ENCODE results near the gene PAX5.

Gene PAX5

DNA sequence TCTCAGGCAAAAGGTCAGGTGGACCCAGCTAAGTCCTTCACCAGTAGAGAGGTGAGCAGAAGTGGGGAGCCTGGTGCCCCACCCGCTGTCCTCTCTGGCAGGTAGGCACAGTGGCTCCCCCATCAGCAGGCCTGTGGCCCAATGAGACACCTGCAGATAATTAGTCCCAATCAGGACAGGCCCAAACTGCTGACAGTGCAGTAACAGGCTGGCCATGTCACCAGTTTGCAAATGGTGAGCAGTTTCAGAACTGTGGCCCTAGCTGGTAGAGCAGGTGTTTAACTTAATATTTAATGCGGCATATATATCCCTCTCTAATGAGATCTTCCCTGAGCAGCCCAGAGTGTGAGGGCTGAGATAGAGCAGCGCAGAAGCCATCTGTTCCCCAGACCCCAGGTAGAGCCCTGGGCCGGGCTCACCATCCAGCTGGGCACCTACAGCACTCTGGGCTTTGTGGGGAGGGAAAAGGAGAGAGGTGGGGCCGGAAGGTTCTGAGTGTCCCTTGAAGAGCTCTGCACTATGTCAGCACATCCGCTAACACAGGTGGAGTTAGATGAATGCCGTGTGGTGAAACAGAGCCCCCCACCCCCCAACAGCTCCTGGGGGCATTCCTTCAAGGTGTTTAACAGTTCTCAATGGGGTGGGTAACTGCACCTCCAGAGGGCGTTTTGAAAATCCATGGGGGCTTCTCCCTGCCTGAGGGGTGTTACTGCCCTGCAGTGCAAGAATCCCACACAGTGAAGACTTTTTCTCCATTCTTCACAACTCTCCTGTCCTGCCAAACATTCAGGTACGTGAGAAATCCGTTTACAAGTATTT, 120.5 kb downstream of the PAX5 start:
- Mint-ChIP-seq H3K4me3 (no peak overlapping the region), H3K27ac (no peak overlapping the region), H3K4me1 (no peaks in the 10 kb centered on the region), H3K27me3 (peaks cover 10% of the 10 kb centered on the region), H3K9me3 (no peaks in the 10 kb centered on the region), H3K36me3 (ENCODE audit: low read depth) (peaks cover 2% of the 10 kb centered on the region)
- DNase-seq (no peak), ATAC-seq (no peak)

DNA sequence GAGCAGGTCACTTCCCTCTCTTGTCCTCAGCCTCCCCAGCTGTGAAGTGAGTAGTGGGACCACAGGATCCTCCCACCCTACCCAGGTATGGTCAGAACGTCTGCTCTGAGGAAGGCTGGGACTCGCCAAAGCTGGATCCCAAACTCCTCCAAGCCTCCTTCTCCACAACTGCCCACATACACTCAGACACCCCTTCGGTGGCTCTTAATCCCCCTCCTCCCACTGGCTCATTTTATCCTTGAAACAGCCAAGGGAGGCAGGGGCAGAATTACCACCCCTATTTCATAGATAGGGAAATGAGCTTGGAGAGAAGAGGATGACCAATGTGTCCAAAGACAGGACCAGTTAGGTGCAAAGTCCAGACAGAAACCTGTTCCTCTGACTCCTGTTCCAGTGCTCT, 121.4 kb downstream of the PAX5 start:
- H3K27ac Mint-ChIP-seq: no peak overlapping the region
- H3K4me3 Mint-ChIP-seq: no peak overlapping the region
- H3K27me3 Mint-ChIP-seq: peaks cover 18% of the 10 kb centered on the region
- H3K4me1 Mint-ChIP-seq: no peaks in the 10 kb centered on the region
- no peaks in the 10 kb centered on the region for H3K36me3 Mint-ChIP-seq (ENCODE audit: low read depth)
- DNase-seq: no peak
- no peaks in the 10 kb centered on the region for H3K9me3 Mint-ChIP-seq
- no peak for ATAC-seq

DNA sequence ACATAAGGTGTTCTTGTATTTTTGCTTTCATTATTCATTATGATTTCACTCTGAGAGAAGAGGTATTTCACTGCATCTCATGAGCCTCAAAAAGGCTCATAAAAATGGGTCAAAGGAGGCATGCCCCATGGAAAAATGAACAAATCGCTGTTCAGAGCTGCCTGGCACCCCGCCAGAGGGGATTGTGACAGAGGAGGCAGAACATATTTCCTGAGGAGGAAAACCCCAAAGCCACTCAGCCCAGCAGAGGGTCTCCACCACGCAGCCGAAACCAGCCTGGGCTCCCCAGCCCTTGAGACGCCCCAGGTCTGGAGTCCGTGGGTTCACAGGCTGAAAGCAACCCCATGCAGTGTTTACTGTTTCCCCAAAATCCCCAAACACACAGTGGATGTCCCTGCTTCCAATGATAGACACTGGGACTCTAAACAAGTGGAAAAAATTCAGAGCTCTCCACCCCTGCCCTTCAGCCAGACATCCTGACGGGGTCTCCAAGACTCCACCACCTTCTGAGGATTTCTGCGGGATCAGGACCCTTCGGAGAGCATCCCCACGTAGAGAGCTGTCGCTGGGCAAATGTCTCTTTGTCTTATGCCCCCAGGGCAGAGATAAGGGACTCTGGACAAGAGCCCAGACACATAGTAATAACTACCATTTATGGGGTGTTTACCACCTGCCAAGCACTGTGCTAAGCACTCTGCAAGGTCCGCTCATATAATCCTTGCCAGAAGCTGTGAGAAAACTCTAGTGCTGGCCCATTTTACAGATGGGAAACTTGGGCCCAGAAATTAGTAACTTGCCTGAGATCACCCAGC, 122.3 kb downstream of the PAX5 start:
- no peak for DNase-seq
- ATAC-seq: no peak
- no peaks in the 10 kb centered on the region for H3K9me3 Mint-ChIP-seq
- H3K4me1 Mint-ChIP-seq: no peaks in the 10 kb centered on the region
- no peak overlapping the region for H3K4me3 Mint-ChIP-seq
- H3K27ac Mint-ChIP-seq: no peak overlapping the region
- no peaks in the 10 kb centered on the region for H3K36me3 Mint-ChIP-seq (ENCODE audit: low read depth)
- peaks cover 24% of the 10 kb centered on the region for H3K27me3 Mint-ChIP-seq

DNA sequence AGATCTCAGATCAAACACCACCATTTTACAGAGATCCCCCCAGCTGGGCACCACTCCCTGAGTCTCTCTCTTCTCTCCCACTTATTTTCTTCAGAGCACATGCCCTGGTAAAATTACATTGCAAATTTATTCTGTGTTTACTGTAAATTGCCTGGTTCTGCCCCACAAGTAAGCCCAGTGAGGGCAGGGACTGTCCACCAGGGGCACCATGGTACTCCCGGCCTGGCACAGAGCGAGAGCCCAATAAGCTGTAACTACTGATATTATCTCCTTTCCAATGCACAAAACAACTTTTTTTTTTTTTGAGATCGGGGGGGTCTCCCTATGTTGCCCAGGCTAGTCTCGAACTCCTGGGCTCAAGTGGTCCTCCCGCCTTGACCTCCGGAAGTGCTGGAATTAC, 123.0 kb downstream of the PAX5 start:
- Mint-ChIP-seq H3K27ac (no peak overlapping the region), H3K4me3 (no peak overlapping the region), H3K27me3 (peaks cover 25% of the 10 kb centered on the region), H3K9me3 (no peaks in the 10 kb centered on the region), H3K4me1 (no peaks in the 10 kb centered on the region), H3K36me3 (ENCODE audit: low read depth) (no peaks in the 10 kb centered on the region)
- DNase-seq (no peak), ATAC-seq (no peak)

DNA sequence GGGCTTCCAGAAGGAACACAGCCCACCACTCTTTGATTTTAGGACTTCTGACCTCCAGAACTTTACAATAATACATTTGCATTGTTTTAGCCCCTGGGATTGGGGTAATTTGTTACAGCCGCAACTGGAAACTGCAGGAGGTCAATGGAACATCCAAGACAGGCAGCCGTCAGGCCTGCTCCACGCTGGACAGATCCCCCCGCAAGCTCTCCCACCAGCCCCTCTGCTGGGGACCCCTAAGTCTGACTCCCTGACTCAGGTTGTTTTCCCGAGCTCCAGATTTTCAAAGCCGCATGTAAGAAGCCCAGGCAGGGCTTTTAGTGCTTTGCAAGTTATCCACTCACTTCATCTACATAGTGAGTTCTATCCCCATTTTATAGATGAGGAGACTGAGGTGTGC, 127.6 kb downstream of the PAX5 start:
- Mint-ChIP-seq H3K27ac (no peak overlapping the region), H3K9me3 (no peaks in the 10 kb centered on the region), H3K27me3 (peaks cover 41% of the 10 kb centered on the region), H3K4me3 (no peak overlapping the region), H3K36me3 (ENCODE audit: low read depth) (no peaks in the 10 kb centered on the region), H3K4me1 (peaks cover 15% of the 10 kb centered on the region)
- DNase-seq: no peak
- ATAC-seq: no peak

DNA sequence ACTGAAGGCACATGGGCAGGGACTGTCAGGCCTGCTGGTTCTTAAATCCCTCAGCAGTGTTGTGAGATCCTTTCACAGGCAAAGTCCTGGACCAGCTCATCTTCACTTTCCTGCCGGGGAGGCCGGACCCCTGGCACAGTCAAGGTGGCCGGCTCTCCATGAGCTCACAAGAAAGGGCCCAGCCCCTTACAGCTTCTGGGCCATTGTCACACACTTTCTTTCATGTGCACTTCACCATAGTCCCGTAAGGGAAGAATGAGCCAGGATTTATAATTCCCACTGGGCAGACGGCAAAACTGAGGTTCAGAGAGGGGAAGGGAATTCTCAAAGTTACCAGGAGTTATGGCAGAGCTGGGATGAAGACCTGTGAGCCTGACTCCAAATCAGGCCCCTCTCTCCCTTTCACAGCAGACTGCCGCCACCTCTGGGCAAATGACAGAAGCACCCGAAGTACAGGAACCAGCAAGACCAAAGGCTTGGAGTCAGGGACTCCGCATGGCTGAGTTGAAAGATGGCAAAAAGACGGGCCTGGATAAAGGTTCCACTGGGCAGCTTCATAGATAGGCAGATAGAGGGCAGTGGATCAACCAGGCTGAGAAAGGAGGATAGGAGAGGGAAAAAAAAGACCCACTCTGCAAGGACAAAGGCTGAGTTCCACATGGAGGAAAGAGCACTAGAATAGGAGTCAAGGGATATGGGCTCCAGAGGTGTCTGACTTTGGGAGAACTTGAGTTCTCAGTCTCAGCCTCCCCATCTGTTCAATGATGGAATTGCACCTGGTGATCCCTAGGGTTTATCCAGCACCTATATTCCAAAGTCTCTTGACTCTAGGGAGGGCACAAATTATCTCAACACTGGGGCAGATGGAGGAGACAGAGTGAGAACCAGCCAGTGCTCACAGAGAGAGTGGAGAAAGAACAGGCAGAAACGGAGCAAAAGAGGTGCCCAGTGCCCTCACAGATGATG, 128.7 kb downstream of the PAX5 start:
- no peaks in the 10 kb centered on the region for H3K36me3 Mint-ChIP-seq (ENCODE audit: low read depth)
- H3K27me3 Mint-ChIP-seq: peaks cover 37% of the 10 kb centered on the region
- H3K27ac Mint-ChIP-seq: no peak overlapping the region
- H3K4me3 Mint-ChIP-seq: no peak overlapping the region
- ATAC-seq: no peak
- H3K9me3 Mint-ChIP-seq: no peaks in the 10 kb centered on the region
- no peak for DNase-seq
- H3K4me1 Mint-ChIP-seq: peaks cover 15% of the 10 kb centered on the region

DNA sequence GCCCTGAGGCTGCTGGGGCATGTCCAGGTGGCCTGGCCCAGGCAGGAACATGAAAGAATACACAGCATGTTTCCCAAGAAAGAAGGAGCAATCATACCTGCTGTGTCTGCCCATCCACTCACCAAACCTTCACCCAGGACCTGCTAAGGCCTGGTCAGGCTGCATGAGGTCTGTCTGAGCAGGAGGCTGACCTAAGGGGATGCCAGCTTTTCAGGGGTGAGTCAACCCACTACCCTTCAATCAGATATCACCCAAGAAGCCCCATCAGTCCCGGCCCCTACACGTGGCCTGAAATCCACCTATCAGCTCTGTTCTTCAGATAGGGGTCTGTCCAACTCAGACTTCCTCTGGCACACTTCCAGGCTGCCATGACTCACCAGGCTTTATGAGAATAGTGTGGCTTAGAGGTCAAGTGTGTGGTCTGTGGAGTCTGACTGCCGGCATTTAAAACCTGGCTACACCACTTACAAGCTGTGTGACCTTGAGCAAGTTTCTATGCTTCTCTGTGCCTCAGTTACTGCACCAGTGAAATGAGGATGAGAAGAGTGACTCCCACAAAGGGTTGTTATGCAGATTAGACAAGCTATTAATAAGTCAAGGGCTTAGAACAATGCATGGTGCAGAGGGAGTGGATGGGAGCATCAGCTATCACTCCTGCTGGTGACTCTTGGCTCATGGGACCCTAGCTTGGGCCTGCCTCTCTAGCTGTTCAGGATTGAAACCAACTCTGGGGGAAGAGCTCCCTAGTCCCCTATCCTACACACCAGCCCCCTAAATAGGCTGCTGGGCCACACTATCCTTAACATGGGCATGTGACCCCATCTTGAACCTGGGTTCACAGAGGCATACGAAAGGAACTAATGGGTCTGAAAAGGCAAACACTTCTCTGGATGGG, 130.3 kb downstream of the PAX5 start:
- H3K27me3 Mint-ChIP-seq: peaks cover 38% of the 10 kb centered on the region
- no peaks in the 10 kb centered on the region for H3K36me3 Mint-ChIP-seq (ENCODE audit: low read depth)
- peak; percentile 82 for ATAC-seq
- no peaks in the 10 kb centered on the region for H3K9me3 Mint-ChIP-seq
- DNase-seq: peak; percentile 75
- peak overlapping the region; percentile 52 for H3K27ac Mint-ChIP-seq
- peaks cover 15% of the 10 kb centered on the region for H3K4me1 Mint-ChIP-seq
- no peak overlapping the region for H3K4me3 Mint-ChIP-seq

DNA sequence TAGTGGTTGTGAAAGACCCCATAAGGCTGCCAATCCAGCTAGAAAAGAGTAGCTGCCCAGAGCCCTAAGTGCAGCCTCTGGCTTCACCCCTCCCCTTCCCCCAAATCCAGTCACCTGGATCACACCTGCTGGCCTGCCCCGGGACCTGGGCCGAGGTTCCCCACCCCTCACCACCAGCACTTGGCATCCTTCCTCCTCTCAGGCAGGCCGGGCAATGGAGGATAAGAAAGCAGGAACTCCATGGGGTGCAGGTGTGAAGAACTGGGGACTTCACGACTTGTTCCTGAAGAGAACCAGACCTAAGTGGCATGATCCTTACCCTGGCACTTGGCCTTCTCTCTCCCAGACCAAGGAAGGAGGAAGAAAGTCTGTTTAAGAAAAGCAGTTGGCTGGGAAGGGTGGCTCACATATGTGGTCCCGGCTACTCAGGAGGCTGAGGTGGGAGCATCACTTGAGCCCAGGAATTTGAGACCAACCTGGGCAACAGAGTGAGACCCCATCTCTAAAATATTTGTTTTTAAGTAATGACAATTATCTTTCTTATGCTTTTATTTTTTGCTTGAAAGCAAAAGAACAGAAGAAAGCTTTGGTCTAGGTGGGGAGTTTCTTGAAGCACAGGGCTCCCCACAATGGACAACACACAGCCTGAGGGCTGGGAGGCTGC, 131.1 kb downstream of the PAX5 start:
- Mint-ChIP-seq H3K27me3 (peaks cover 33% of the 10 kb centered on the region), H3K4me1 (peaks cover 15% of the 10 kb centered on the region), H3K9me3 (no peaks in the 10 kb centered on the region), H3K27ac (no peak overlapping the region), H3K4me3 (no peak overlapping the region), H3K36me3 (ENCODE audit: low read depth) (no peaks in the 10 kb centered on the region)
- no peak for ATAC-seq
- DNase-seq: no peak

DNA sequence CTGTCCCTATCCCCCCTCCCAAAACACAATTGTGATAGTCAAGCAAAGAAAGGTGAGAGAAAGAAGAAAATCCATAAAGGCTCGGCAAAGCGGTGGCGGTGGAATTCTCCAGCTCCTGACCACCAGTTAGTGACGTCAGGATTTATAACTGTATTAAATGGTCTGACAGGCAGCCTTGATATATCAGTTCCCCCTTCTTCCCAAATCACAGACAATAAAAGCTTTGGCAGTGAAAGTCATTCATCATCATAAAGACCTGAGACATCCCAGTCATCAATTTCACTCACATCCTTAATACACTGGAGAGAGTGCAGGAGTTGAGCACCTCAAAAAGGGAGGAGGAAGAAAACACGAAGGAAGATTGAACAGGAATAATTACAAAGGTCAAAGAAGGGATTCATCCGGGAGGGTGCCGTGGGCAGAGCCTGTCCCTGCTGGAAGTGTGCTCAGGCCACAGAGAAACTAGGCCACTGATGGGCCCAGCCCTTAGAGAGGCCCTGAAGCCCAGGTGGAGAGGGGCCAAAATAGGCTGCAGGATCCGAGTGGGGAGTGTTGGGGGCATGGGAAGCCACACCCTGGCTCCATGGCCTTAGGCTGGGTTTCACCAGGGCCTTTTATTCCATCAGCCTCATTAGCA, 131.9 kb downstream of the PAX5 start:
- DNase-seq: no peak
- H3K27ac Mint-ChIP-seq: no peak overlapping the region
- H3K27me3 Mint-ChIP-seq: peaks cover 29% of the 10 kb centered on the region
- no peaks in the 10 kb centered on the region for H3K9me3 Mint-ChIP-seq
- H3K4me3 Mint-ChIP-seq: no peak overlapping the region
- H3K36me3 Mint-ChIP-seq (ENCODE audit: low read depth): no peaks in the 10 kb centered on the region
- H3K4me1 Mint-ChIP-seq: peaks cover 15% of the 10 kb centered on the region
- ATAC-seq: no peak

DNA sequence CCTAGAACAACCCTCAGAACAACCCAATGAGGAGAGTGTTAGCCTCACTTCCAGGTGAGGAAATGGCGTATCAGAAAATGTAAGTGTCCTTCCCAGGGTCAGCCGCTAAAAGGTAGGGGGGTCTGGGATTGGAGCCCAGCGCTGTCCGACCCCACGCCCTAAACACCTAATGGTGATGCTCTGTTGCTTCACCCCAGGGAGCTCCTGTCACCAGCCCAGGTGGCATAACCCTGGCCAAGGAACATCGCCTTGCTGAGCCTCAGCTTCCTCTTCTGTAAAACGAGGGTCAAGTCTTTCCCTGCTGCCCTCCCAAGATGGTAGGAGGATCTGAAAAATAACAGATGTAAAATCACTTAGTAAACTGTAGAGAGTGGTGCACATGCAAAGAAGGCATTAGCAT, 132.5 kb downstream of the PAX5 start:
- ATAC-seq (no peak), DNase-seq (no peak)
- Mint-ChIP-seq H3K27ac (no peak overlapping the region), H3K4me3 (no peak overlapping the region), H3K4me1 (peaks cover 15% of the 10 kb centered on the region), H3K27me3 (peaks cover 29% of the 10 kb centered on the region), H3K9me3 (no peaks in the 10 kb centered on the region), H3K36me3 (ENCODE audit: low read depth) (no peaks in the 10 kb centered on the region)

DNA sequence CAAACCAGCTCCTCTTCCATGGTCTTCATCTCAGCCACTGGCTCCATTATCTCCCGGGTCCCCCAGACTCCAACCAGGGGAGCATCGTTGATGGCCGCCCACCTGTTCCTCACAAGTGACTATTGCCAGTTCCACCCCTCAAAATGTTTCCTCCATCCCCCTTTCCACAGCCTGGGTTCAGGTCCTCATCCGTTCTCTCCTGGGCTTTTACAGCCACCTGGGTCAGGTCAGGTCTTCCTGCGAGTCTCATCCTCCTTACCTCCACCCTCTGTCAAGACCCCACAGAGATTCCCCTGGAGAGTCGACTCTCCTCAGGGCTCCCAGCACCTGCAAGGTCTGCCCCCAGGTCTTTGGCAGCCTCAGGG, 133.2 kb downstream of the PAX5 start:
- H3K4me3 Mint-ChIP-seq: no peak overlapping the region
- H3K27me3 Mint-ChIP-seq: peaks cover 26% of the 10 kb centered on the region
- no peak overlapping the region for H3K27ac Mint-ChIP-seq

DNA sequence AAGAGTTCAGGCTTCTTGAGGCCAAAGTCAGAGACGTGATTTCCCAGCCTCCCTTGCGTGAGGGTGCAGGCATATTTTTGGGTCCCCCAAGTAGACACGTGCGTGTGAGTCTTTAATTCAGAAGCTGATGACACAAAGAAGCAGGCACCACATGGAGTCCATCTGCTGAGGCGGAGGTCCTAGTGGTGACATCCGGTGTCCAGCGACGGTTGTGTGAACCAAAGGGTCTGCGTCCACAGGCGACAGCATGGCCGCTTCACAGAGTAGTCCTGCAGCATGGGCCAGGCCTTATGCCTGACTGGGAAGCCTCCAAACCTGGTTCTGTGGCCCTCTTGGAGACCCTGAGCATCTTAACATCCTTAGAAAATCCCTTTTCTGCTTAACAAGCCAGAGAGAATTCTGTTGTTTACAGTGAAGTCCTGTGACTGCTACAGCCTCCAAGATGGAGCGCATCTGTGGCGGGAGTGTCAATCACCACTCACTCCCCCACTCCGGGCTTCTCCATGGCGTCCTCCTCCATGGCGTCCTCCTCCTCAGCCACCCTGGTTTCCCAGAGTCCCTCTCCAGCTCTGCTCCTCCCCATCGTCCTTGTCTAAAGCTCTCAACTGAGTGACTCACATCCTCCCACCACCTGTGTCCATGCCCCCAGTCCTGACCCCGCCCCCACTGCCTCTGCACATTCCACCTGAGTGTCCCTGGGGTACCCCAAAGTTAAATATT, 133.8 kb downstream of the PAX5 start:
- Mint-ChIP-seq H3K4me1 (peaks cover 15% of the 10 kb centered on the region), H3K27ac (no peak overlapping the region), H3K27me3 (peaks cover 20% of the 10 kb centered on the region), H3K36me3 (ENCODE audit: low read depth) (no peaks in the 10 kb centered on the region), H3K4me3 (no peak overlapping the region), H3K9me3 (no peaks in the 10 kb centered on the region)
- DNase-seq: no peak
- ATAC-seq: no peak

More for the DNA sequence above, 133.2 kb downstream of the PAX5 start:
- H3K36me3 Mint-ChIP-seq (ENCODE audit: low read depth): no peaks in the 10 kb centered on the region
- DNase-seq (no peak), ATAC-seq (no peak)
- H3K4me1 Mint-ChIP-seq: peaks cover 15% of the 10 kb centered on the region
- H3K9me3 Mint-ChIP-seq: no peaks in the 10 kb centered on the region

All from activated naive CD8-positive, alpha-beta T cell treated with anti-CD3 and anti-CD28 coated beads, Interleukin-2, amount 50 U/mL, for 24 hours (primary cell).